Activated CD4-positive, alpha-beta T cell treated with anti-CD3 and anti-CD28 coated beads for 24 hours (primary cell): ENCODE data around the gene CST9L.

ENCODE experiments used
- DNase-seq, 2 donors: peaks; one replicate each; pipeline ENCODE4 v3.0.0-alpha.2; 2020; ENCODE audit warnings: low read depth in 2 of 2

The CST9L gene

DNA sequence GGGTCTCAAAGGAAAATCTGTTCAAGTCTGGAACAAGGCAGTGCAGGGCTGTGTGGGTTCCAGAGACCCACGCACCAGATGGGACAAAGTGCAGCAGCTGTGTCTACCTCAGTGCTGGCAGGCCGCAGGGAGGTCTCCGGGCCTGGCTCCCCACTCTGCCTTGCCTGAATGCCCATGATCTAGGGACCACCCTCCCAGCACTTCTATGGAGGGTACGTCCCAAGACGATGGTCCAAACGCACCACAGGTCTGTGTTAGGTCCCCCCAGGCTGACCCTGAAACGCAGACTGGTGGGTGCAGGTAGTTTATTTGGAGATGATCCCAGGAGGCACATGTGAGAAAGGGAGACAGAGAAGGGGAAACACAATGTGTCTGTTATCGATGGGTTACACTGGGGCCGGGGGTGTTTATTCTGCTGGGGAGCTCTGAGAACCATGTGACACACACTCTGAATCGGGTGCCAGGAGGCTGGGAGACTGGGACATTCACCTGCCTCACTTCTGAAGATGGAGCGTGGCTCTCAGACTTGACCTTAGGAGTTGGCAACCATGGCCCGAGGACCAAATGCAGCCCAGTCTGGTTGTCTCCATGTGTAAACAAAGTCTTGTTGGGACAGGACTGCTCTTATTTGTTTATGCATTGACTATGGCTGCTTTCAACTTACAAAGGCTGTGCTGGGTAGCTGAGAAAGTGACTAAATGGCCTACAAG lies 21.7 kb downstream of the CST9L start:
- no peak for DNase-seq

- DNase-seq, result no peak
Observed at GRCh38 chr20:23544133-23544532, 24.2 kb downstream of the CST9L start.

- no peak for DNase-seq
Observed at GRCh38 chr20:23542801-23543200, 25.5 kb downstream of the CST9L start.

DNA sequence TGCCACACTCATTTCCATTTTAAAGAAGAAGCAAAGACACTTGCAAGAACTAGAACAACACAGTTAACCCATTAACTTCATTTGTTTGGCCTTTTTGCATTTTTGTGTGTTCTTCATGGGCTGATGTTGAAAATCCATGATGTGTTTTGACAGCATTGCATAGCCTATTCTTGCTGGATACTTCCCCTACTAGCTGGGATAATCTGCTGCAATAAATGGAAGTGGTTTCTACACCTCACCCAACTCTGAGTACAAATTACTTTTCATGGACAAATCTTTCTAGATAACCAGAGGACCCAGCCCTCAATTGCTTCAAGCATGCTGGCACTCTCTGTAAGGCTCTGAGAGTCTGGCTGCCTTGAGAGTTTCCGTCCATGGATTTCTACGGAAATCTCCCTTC lies 26.5 kb downstream of the CST9L start:
- no peak for DNase-seq

GRCh38 chr20:23541330-23541729 lies 27.0 kb downstream of the CST9L start:
- DNase-seq, result no peak

DNA sequence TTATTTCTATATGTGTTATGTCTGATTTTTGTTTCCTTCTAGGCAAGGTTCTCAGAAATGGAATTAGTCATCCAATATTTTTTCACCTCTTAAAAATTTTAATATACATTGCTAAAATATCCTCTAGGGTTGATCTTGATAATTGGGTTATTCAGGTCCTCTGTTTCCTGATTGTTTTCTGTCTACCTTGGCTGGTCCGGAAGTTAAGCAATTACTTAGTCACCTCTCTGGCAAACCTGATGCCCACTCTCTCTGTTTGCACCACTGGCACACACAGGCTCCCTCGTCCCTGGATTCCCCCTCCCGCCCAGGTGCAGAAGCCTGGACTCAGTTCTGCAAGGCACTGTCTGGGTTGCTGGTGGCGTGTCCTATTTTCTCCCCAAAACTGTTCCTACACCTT lies 27.7 kb downstream of the CST9L start:
- no peak for DNase-seq

DNA sequence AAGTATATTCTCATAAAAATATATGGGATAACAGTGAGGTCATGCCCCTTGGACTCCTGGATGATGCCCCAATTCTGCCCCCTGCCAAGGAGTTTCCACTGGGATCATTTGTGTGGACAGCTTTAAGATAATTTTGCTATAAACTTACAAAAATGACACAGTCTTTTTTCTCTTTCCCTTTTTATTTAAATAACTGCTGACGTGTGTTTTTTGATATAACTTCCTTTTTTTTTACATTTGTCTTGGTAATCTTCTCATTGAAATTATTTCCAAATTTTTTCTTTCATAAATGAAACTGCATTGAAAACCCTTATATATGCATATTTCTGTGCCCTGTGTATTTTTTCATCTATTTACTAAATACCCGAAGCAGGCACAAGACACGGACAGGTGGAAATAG lies 31.3 kb downstream of the CST9L start:
- DNase-seq, result no peak

GRCh38 chr20:23536328-23536974 lies 31.8 kb downstream of the CST9L start:
- DNase-seq, result no peak

DNA sequence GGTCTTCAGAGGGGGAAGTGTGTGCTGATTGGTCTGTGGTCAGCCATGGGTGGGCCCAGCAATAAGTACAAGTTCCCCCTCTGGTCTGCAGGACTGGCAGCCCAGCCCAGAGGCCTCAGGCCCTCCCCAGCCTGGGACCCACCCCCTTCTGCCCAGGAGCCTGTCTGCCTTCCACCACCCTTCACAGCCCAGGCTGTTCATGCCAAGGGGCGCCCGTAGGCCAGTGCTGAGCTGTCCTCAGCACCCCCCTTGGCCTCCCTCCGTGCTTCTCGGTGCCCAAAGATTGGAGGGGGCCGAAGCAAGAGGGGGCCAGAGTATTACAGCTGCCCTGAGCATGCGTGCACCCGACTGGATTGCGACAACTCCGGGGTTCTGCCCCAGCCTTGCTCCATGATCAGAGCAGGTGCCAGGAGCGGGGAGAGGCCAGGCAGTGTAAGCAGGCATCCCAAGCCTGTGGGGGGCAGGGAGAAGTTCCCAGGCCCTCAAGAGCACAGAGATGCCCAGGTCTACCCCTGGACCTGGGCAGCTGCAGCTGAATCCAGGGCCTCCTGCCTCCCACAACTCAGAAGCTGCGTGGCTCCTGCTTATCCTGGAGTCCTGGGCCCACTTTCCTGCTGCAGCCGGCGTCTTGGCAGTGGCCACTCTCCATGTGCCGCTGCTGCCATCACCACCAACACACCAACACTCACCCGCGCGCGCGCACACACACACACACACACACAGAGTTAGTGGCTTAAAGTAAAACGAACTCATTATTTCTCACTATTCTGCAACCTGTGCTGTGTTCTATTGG lies 33.3 kb downstream of the CST9L start:
- no peak for DNase-seq

GRCh38 chr20:23533161-23533560 lies 35.1 kb downstream of the CST9L start:
- no peak for DNase-seq

DNA sequence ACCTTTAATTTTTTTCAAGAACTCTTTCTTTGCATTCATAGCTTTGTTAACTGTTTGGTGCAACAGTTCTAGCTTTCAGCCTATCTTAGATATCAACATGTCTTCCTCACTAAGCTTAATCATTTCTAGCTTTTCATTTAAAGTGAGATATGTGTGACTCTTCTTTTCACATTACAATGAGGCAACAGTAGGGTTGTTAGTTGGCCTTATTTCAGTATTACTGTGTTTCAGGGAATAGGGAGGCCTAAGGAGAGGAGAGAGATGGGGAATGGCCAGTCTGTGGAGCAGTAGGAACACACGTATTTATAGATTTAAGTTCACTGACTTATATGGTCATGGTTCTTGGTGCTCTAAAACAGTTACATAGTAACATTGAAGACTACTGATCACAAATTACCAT lies 35.8 kb downstream of the CST9L start:
- DNase-seq, result no peak

DNA sequence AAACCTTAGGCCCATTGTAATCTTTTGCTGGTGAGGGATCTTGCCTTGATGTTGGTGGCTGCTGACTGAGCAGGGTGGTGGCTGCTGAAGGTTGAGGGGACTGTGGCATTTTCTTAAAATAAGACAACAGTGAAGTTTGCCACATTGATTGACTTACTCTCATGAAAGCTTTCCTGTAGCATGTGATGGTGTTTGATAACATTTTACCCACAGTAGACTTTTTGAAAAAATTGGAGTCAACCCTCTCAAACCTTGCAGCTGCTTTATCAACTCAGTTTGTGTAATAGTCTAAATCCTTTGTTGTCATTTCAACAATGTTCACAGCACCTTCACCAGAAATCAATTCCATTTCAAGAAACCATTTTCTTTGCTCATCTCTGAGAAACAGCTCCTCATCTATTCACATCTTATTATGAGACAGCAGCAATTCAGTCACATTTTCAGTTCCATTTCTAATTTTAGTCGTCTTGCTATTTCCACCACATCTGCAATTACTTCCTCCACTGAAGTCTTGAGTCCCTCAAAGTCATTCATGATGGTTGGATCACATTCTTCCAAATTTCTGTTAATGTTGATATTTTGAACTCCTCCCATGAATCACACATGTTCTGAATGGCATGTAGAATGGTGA lies 37.2 kb downstream of the CST9L start:
- DNase-seq, result no peak

GRCh38 chr20:23528867-23529431 lies 39.3 kb downstream of the CST9L start:
- no peak for DNase-seq

- DNase-seq, result no peak
Observed at GRCh38 chr20:23526850-23527249, 41.4 kb downstream of the CST9L start.

- no peak for DNase-seq
Observed at GRCh38 chr20:23524146-23524545, 44.1 kb downstream of the CST9L start.

GRCh38 chr20:23520185-23520584 lies 48.1 kb downstream of the CST9L start:
- no peak for DNase-seq

DNA sequence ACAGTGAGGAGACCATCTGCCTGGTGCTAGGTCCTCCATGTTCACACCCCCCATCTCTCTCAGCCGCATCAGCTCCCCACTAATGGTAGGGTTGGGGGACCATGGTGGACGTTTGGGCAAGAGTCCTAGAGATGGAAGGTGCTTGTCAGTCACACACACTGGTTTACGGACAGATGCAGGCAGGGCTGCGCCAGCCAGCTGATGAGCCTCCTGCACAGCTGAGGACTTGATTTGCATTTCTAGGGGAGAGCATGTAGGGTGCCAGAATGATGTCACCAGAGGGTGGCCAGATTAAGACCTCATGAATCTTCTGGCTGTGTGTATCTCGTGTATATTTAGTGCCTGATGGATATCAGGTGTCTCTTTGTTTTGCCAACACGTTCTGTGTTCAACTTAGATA lies 48.7 kb downstream of the CST9L start:
- no peak for DNase-seq

DNA sequence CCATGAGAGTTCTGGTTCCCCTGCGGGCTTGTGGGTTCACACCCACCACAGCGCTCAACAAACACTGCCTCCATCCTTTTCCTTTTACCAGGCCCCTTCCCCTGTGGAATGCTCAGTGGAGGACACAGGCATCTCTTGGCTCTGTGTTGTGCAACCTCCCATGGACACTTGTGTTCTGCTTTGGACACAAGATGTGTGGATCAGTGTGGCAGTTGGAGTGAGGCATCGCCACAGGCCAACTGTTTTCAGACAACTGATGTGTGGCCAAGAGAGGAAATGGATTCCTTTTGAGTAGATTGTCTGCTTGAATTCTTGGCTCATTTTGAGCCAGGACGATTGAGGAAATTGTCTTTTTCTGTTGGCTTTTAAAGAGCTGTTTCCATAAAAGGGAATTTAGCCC lies 50.6 kb downstream of the CST9L start:
- DNase-seq, result no peak

GRCh38 chr20:23515250-23515939 lies 52.9 kb downstream of the CST9L start:
- DNase-seq, result no peak

DNA sequence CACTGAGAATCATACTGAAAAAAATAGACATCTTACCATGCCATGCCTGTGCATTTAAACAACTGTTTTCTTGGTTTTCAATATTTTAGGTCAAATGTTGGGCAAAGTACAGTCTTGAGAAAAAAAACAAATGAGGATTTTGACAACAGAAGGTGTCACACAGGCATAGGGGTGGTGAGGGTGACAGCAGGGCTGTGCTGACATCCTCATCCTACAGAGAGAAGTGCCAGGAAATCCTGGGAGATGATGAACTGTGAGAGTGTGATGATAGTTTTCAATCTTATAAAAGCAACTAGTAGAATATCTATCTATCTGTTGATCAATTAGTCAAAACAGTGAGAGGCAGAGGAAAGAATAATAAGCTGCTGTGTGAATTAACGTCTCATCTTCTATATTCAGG lies 53.4 kb downstream of the CST9L start:
- DNase-seq, result no peak
